Measurements from ENCODE around the gene MRGPRF.

Gene MRGPRF

DNA sequence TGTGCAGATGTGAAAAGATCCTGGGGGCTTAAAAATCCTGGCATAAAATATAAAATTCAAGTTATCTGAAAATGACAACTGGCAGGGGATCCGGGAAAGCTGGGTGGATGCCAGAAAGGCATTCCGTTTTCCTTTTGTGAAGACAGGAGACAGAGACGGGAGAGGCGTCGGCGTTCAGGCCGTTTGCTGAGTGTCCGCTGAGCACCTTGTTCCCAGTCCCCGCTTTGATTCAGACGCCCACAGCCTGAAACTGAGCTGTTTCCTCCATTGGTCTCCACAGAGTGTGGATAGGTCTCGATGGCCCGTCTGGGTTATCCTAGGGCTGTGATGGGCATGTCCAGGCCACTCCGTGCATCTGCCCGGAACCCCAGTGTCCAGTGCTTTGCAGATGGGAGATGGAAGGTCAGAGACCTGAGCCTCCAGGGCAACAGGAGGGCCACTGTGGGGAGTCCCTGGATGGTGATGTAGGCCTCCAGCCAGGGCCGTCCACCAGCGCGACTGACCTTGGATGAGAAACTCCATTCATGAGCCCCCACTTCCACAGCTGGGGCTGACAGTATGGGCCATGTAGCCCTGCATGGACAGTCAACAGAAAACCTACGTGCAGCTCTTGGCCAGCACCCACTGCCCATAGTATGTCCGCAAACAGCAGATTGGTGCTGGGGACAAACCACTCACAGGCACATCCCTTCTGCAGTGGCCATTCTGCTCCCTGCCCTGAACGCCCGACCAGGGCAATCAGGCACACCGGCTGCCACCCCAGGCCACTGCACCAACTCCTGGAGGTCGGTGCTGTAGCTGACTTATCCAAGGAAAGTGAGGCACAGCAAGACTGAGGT is 11.6 kb downstream of the MRGPRF start:
- peak; percentile 60 for DNase-seq

- peak; percentile 83 for DNase-seq
These were observed 12.2 kb downstream of the MRGPRF start for GRCh38 chr11:69000831-69001242.

DNA sequence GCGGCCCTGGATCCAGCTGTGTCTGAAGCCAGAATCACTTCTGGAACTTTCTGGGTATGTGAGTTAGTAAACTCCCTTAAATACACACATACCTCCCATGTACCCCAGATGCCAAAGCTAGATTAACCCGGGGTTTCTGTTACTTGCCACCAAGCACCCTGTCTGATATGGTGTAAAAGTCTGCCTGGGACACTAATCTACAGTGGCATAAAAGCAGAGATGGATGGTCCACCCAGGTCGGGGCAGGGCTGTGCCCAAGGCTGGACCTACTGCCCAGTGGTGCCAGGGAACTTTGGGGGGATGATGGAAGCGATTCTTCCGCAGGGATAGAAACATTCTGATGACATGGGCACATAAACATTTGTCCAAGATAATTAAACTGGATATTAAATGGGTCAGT is 12.7 kb downstream of the MRGPRF start:
- no peak for DNase-seq

DNA sequence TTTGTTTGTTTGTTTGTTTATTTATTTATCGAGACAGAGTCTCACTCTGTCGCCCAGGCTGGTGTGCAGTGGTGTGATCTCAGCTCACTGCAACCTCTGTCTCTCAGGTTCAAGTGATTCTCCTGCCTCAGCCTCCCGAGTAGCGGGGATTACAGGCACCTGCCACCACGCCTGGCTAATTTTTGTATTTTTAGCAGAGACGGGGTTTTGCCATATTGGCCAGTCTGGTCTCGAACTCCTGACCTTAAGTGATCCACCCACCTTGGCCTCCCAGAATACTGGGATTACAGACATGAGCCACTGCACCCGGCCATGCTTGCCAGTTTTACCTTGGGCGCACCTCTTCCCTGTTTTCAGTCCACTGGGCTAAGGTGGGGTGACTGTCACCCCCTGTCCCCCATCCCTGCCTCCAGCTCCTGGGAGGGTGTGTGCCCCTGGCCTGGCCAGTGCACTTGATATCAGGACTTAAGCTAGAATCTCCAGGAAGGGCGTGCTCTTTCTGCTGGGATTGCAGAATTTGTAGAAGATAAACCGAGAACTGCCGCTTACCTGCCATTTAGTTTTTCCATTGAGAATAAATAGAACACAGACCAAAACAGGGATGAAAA is 13.2 kb downstream of the MRGPRF start:
- peak; percentile 19 for DNase-seq

GRCh38 chr11:68999093-68999747 is 13.8 kb downstream of the MRGPRF start:
- peak; percentile 43 for DNase-seq

GRCh38 chr11:68998390-68998911 is 14.6 kb downstream of the MRGPRF start:
- peak; percentile 68 for DNase-seq

DNA sequence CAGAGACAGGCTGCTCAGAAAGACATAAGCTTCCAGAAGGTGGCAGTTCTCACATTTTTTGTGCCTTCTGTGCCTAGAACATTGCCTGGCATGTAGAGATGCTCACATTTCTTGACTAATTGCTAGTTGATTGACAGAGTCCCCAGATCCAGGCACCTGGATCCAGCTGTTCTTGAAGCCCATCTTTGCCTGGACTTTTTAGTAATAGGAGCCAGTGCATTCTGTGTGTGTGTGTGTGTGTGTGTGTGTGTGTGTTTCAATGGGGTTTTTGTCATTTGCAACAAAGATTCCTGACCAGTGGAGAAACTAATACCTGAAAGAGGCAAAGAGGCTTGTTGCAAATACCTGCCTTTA is 15.1 kb downstream of the MRGPRF start:
- DNase-seq, result no peak

DNA sequence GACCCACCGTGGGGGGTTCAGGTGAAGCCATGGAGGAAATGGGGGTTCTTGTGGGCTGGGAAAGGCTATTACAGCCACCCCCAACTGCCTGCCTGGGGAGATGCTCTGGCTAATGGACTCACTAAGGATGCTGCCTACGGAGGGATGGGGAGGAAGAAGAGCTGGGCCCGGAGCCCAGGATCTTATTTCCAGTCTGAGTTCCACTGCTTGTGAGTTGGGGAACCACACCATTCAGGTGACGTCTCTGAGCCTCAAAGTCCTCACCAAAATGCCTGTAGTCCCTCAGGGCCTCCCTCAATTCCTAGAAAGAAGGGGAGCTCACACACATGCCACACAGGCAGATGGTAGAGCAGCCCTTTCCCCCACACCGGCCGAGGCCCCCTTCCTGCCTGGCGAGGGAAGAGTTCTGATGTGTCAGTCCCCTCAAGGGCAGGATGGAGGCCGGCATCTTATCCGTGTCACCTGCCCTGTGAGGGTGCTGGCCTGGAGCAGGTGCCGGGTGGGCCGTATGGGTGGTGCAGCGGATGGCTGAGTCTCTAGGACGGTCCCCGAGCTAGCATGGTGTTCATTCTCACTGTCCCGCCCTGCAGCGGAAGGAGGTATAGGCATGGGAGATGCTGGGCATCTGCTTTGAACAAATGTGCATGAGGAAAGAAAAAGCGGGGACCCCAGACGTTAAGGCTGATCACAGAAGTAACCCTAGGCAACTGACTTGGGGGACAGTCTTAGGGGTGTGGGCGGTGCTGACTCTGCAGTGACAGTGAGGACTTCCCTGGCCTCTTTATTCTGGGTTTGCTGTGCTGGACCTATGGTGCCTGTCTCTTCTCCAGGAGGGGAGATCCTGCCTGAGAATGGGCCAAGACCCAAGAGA is 15.7 kb downstream of the MRGPRF start:
- DNase-seq, result peak; percentile 34

- DNase-seq, result peak; percentile 24
These were observed 16.5 kb downstream of the MRGPRF start for GRCh38 chr11:68996376-68997123.

- no peak for DNase-seq
These were observed 18.2 kb downstream of the MRGPRF start for GRCh38 chr11:68994894-68995285.

- peak; percentile 30 for DNase-seq
These were observed 18.7 kb downstream of the MRGPRF start for GRCh38 chr11:68994161-68994893.

GRCh38 chr11:68993546-68993945 is 19.5 kb downstream of the MRGPRF start:
- DNase-seq, result no peak

- peak; percentile 18 for DNase-seq
These were observed 20.2 kb downstream of the MRGPRF start for GRCh38 chr11:68992743-68993255.

DNA sequence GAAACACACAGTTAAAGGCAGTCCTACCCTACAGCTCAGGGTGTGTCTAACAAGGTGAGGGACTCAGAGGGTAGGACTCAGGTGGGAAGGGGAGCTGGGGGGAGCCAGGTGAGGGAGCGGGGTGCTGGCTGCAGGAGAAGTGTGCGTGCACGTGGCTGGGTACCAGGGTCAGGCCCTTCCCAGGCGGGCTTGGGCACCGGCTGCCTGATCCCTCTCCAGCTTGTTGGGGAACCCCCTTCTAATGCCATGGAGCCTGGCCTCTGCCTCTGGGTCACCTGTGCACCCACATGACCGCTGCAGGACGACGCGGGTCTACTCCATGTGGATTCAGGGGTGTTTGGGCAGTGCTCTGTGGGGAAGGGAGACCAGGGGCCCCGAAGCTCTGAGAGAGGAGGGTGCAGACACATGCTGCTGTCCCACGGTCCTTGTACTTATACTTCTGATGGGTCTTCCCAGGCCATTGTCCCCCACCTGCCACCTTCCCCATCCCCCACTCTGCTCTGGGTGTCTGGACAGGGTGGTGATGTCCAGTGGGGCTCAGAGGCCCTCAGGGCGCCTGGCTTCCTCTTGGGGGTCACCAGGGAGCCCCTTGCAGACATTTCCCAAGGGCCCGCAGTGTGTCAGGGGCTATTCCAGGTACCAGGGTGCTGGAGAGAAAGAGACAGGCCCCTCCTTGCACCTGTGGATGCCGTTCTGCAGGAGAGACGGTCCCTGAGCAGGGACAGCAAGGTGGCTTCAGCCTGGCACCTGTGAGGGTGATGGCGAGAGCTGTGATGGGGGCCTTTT is 21.9 kb downstream of the MRGPRF start:
- peak; percentile 30 for DNase-seq

- peak; percentile 30 for DNase-seq
These were observed 23.0 kb downstream of the MRGPRF start for GRCh38 chr11:68989936-68990606.

DNA sequence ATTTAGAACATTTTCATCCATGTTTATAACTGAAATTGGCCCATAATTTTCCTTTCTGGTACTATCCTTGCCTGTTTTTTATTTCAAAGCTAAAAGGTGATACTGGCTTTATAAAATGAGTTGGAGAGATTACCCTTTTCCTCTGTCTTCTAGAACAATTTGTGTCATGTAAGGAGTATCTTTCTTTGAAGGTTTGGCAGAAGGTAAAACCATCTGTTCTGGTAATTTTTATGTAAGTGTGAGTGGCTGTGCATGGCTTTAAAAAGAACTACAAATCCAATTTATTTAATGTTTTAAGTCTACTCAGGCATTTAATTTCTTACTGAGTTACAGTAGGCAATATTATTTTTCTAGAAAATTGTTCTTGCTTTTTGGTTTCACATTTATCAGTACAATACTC is 24.6 kb downstream of the MRGPRF start:
- DNase-seq, result no peak

- DNase-seq, result no peak
These were observed 25.8 kb downstream of the MRGPRF start for GRCh38 chr11:68987211-68987610.

DNA sequence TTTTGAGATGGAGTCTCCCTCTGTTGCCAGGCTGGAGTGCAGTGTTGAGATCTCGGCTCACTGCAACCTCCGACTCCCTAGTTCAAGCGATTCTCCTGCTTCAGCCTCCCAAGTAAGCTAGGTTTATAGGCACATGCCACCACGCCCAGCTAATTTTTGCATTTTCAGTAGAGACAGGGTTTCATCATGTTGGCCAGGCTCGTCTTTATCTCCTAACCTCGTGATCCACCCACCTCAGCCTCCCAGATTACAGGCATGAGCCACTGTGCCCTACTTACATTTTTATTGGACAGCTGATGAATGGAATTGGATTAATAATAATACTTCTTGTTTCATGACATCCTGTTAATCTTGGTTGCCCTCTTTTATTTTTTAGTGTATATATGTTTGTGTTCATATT is 29.2 kb downstream of the MRGPRF start:
- DNase-seq, result no peak

DNA sequence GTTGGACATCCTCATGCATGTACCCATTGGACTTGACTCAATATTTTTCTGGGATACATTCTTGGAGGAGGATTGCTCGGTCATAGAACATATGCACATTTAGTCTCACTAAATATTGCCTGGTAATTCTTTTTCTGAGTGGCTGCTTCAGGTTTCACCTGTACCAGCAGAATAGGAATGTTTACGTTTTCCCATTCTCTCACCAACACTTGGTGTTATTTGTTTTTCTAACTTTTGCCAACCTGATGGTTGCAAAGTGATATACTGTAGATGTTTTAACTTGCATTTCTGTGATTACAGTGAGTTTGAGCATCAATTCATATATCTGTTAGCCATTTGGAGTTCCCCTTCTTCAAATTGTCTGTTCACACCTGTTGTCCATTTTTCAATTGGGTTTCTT is 30.9 kb downstream of the MRGPRF start:
- no peak for DNase-seq

- no peak for DNase-seq
These were observed 32.3 kb downstream of the MRGPRF start, which contains the start of gene MRGPRD for GRCh38 chr11:68980776-68981065. Gene MRGPRD (minus strand): TSS chr11:68980986. CDS start chr11:68980986, 0 bp downstream.

All from right forelimb (tissue), 1 donor.